G401 (cell line): ENCODE measurements around the gene NPDC1. TPM values are rescaled to one million over a fixed set of nuclear protein-coding genes. Genes with fewer than 3 reads are reported as not detected.

Experiments
- DNase-seq: peaks from one replicate; pipeline ENCODE4 v3.0.0-alpha.2; 2015; ENCODE audit warnings: low spot score
- in situ Hi-C: cut with HindIII; loops from 2 replicates; pipeline ENCODE4 v1.10.0; 2016; ENCODE audit warnings: low sequenced_read_pairs, mixed read lengths
- total RNA-seq: library from RNA; depleted of rRNA; stranded (reverse); fragments of >200 nt; shearing (Covaris generic); gene quantifications from 2 replicates; pipeline ENCODE4 v1.2.3, GENCODE V29; 2014; rRNA removed

Gene NPDC1, protein sequence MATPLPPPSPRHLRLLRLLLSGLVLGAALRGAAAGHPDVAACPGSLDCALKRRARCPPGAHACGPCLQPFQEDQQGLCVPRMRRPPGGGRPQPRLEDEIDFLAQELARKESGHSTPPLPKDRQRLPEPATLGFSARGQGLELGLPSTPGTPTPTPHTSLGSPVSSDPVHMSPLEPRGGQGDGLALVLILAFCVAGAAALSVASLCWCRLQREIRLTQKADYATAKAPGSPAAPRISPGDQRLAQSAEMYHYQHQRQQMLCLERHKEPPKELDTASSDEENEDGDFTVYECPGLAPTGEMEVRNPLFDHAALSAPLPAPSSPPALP
- 32.0 and 38.4 TPM in 2 replicates for total RNA-seq

GRCh38 chr9:137046088-137046787, at the start of gene NPDC1:
TSS of gene NPDC1 (minus strand) at chr9:137046177. CDS start at chr9:137045989, 188 bp downstream.
- in situ Hi-C loops, result loop anchor here (25.0 kb wide), 1 partner anchor 109 kb away; the partner anchor contains the start of genes C8G and FBXW5
- peak; percentile 77 for DNase-seq

DNA sequence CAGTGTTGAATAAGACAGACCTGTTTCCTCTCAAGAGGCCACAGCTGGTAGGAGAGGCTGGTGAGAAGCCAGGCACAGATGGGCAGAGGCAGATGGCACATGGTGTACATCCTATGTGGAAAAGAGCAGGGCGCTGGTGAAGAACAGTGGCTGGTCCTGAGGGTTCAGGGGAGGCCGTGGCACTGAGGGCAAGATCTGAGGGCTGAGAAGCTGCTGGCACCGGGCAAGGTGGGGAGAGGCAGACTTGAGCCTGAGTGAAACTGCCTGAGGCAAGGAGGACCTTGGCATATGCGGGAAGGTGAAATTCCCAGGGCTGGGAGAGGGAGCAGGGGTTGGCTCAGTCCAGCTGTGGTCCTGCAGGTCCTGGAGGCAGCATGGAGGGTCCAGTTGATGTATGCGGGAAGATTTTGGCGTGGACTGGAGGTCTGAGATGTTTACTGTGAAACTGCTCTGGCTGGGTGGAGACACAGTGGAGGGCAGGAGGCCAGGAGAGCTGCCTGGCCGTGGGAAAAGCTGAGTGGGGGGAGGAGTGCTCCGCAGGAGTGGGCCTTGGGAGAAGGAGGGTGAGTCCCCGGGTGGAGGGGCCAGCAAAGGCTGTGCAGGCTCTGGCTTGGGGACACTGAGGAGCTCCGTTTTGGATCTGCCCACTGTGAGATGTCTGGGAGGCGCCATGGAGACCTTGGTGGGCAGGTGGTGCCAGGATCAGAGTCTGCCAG, 43.4 kb upstream of the NPDC1 start:
- in situ Hi-C loops, result no loop called here

GRCh38 chr9:137088121-137088520, 42.1 kb upstream of the NPDC1 start:
- in situ Hi-C loops, result no loop called here
- no peak for DNase-seq

More for the DNA sequence above, 43.4 kb upstream of the NPDC1 start:
- DNase-seq, result no peak

- DNase-seq, result no peak
- in situ Hi-C loops, result no loop called here
Observed at GRCh38 chr9:137087409-137087925, 41.5 kb upstream of the NPDC1 start.

GRCh38 chr9:137086531-137087408, 40.8 kb upstream of the NPDC1 start, which contains the start of gene MAN1B1:
TSS of gene MAN1B1 (plus strand) at chr9:137086985. CDS start at chr9:137087000, 15 bp downstream.
- in situ Hi-C loops, result no loop called here
- peak; percentile 97 for DNase-seq

GRCh38 chr9:137085920-137086530, 40.0 kb upstream of the NPDC1 start:
- DNase-seq, result peak; percentile 32
- in situ Hi-C loops, result no loop called here

- DNase-seq, result no peak
- in situ Hi-C loops, result no loop called here
Observed at GRCh38 chr9:137084526-137084925, 38.5 kb upstream of the NPDC1 start.

DNA sequence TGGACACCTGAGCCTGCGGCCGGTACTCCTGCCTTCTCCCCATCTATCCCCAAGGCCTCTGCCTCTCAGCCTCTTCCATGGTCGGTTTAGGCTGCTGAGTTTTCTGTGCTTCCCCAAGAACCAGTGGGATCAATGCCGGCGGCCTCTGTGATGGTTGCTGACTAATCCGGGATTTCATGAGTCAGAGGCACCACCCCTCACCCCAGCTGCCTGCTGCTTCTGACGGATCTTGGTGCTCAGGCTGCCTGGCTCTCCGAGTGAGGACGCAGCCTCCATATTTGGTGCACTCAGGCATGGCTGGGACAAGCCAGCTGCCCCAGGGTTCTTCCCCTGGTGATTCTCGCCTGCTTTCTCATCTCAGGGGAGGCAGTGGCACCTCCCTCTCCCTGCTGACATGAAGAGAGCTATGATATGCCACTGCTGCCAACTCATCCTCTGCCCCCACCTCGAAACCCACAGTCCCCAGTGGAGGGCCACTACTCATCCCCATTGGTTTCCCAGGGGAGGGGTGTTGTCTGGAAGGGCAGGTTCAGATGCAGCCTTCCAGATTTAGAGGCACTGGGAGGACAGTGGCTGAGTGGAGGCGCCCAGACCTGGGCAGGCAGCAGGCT, 37.5 kb upstream of the NPDC1 start:
- DNase-seq, result peak; percentile 17
- in situ Hi-C loops, result no loop called here

GRCh38 chr9:137082925-137083290, 36.9 kb upstream of the NPDC1 start:
- in situ Hi-C loops, result no loop called here
- DNase-seq, result no peak

DNA sequence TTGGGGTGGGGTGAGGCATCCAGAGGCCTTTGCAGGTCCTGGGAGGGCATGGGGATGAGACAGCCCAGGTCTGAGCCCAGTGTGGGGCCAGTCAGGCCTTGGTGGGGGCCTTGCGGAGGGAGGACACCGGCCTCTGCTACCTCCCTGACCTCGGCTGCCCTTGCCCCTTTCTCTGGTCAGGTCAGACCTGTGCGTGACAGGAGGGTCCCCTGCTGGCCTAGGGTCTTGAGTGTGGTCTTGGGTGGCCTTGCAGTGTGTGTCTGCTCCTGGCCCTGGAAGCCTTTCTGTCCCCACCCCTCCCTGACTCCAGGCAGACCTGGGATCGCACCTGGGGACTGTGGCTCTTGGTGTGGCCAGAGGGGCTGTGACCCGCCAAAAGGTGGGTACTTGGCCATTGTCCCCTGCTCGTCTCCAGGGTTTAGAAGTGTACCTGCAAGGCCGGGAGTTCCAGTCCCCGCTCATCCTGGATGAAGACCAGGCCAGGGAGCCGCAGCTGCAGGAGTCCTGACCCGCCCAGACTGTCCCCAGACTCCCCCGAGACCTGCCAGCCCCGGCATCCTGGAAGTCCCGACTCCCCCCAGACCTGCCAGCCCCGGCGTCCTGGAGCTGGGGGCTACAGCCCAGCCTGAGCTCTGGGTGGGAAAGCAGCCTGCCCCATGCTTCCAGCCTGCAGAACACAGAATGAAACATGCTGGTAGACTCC, 36.4 kb upstream of the NPDC1 start:
- no peak for DNase-seq

GRCh38 chr9:137080260-137081122, 34.5 kb upstream of the NPDC1 start:
- DNase-seq, result no peak
- in situ Hi-C loops, result no loop called here

More for the DNA sequence above, 36.4 kb upstream of the NPDC1 start:
- in situ Hi-C loops, result no loop called here

GRCh38 chr9:137079401-137079787, 33.4 kb upstream of the NPDC1 start:
- DNase-seq, result no peak
- in situ Hi-C loops, result no loop called here

- in situ Hi-C loops, result no loop called here
- DNase-seq, result no peak
Observed at GRCh38 chr9:137078701-137079400, 32.9 kb upstream of the NPDC1 start.

GRCh38 chr9:137077758-137078693, 32.0 kb upstream of the NPDC1 start:
- in situ Hi-C loops, result no loop called here
- no peak for DNase-seq
